ENCODE measurements around the gene LZTR1.
"Not testable (repeated sequence)": the region's sequence is repeated elsewhere in the genome, so short reads cannot be mapped to it uniquely, and the experiment has no call there.

LZTR1 gene

GRCh38 chr22:21000207-21000986 lies 18.3 kb downstream of the LZTR1 start:
- no peak for DNase-seq
- intact Hi-C loops (cut with DNase I) = loop anchor here (5.0 kb wide), 1 partner anchor 83 kb away; the partner anchor contains the start of gene CRKL

- intact Hi-C loops (cut with DNase I) = loop anchor here (1.0 to 5.0 kb wide), 2 partner anchors 19 to 84 kb away; partner anchors contain the start of genes CRKL and LZTR1
- DNase-seq = peak in 7 of 42 donors; percentile 25 to 45 (median 33)
Measured at GRCh38 chr22:21000987-21001600, 19.0 kb downstream of the LZTR1 start.

DNA sequence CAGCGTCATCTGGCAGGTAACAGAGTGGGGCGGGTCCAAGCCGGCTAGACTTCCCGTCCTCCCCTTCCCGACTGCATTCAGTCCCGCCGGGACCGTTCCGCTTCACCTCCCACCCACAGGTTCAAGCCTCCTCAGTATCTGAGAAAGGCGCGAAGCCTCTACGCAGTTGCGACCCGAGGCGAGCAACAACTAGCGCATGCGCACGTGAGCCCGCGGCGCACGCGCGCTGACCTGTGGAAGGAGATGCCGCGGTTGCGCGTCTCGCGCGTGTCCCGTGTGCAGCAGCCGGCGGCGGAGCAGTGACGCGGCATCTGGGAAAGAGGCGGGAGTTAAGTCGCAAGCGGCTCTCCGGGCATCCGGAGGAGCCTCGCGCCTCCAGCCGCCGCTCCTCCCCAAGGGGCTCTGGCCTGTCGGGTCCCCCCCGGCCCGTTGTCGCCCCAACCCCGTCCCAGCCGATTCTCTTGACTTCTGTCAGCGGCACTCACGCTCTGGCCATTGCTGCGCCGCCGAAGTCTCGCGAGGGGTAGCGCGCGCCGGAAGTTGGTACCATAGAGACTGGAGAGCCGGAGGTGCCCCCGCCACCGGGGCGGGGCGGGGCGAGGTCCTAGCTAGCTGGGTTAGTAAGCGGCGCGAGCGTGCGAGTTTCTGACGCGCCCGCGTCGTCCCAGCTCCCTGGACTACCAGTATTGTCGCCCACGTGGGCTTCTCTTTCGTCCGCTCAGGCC lies 19.7 kb downstream of the LZTR1 start, which contains the start of gene THAP7:
THAP7 (minus strand) TSS at position 518 of the 725 bp plus-strand sequence; CDS start at position 311, 207 bp downstream.
- DNase-seq = peak; percentile 93 to 99 (median 97)
- intact Hi-C loops (cut with DNase I) = loop anchor here (1.0 to 5.0 kb wide), 2 partner anchors 19 to 84 kb away; partner anchors contain the start of genes CRKL and LZTR1

GRCh38 chr22:21003782-21004181 lies 21.7 kb downstream of the LZTR1 start:
- intact Hi-C loops (cut with DNase I) = loop anchor here (5.0 kb wide), 1 partner anchor 86 kb away; the partner anchor contains the start of gene CRKL
- no peak for DNase-seq

DNA sequence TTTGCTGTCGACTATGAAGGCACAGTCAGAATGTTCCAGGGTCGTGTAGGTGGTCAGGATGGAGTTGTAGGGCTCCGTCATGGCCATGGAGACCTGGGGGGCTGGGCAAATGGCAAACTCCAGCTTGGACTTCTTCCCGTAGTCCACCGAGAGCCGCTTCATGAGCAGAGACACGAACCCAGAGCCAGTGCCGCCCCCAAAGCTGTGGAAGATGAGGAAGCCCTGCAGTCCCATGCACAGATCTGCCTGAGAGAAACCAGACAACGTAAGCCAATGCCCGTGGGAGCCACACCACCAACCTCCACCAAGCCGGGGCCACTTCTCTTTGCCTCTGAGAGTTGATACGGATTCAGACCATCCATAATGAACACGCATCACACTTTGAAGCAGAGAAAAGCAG lies 27.1 kb downstream of the LZTR1 start:
- DNase-seq; intact Hi-C loops (cut with DNase I): not testable (repeated sequence)

GRCh38 chr22:21009638-21010425 lies 27.7 kb downstream of the LZTR1 start:
- intact Hi-C loops (cut with DNase I) = no loop called here
- no peak for DNase-seq

- intact Hi-C loops (cut with DNase I) = no loop called here
- DNase-seq = no peak
Measured at GRCh38 chr22:21010426-21011113, 28.5 kb downstream of the LZTR1 start.

- DNase-seq = no peak
- intact Hi-C loops (cut with DNase I) = no loop called here
Measured at GRCh38 chr22:21012446-21013407, 30.6 kb downstream of the LZTR1 start.

- intact Hi-C loops (cut with DNase I) = no loop called here
- peak in 1 of 42 donors; percentile 5 for DNase-seq
Measured at GRCh38 chr22:21013657-21014201, 31.6 kb downstream of the LZTR1 start.

DNA sequence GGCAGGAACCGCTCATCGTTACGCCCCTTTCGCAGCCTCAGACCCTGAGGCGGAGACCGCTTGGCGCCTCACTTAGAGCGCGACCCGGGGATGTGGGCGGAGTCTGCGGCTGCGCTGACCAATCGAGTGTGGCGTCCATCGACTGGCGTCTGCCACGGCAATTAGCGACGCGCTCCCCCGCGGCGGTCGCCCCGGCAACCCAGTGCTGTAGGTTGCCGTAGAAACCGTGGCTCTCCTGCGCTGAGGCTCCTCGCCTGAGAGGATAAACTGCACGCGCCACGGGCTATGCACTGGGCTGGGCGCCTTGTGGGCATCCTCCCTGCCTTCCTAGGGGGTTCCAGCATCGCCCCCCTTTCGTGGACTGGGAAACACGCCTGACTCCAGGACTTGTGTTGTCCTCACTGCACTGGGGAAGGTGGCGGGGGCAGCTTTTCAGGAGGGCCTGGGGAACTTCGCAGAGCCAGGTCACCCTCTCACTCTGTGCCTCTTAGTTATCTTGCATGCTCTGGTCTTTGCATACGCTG lies 32.2 kb downstream of the LZTR1 start:
- intact Hi-C loops (cut with DNase I) = no loop called here
- peak; percentile 78 to 96 (median 91) for DNase-seq

GRCh38 chr22:21014726-21015465 lies 32.8 kb downstream of the LZTR1 start, which contains the start of gene P2RX6:
TSS of gene P2RX6 (plus strand) at chr22:21015165. CDS start at chr22:21015175, 10 bp downstream.
- intact Hi-C loops (cut with DNase I) = no loop called here
- DNase-seq = peak in 20 of 42 donors; percentile 4 to 63 (median 32)

DNA sequence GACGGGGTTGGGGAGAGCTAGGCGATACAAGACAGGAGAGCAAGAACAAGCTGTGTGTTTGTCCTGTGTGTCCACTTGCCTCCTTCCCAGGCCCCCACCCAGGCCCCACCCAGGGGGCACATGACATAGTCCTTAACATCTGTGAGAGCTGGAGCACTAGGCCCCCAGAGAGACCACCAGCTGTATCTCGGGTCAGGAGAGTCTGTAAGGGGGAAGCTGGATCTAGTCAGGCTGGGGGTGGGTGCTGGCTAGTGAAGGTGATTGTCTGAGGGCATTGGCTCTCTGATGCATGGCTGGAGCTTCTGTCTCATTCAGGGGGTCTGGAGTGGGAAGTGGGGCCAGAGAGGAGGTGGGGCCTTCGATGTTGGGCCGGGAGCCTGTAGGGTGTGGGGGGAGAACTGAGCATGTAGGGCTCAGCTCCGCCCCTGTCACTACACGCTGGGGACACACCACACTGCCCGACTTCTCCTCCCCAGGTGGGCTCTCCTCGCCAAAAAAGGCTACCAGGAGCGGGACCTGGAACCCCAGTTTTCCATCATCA lies 33.4 kb downstream of the LZTR1 start:
- intact Hi-C loops (cut with DNase I) = no loop called here
- no peak for DNase-seq

- intact Hi-C loops (cut with DNase I) = no loop called here
- DNase-seq = no peak
Measured at GRCh38 chr22:21016644-21017420, 34.7 kb downstream of the LZTR1 start.

DNA sequence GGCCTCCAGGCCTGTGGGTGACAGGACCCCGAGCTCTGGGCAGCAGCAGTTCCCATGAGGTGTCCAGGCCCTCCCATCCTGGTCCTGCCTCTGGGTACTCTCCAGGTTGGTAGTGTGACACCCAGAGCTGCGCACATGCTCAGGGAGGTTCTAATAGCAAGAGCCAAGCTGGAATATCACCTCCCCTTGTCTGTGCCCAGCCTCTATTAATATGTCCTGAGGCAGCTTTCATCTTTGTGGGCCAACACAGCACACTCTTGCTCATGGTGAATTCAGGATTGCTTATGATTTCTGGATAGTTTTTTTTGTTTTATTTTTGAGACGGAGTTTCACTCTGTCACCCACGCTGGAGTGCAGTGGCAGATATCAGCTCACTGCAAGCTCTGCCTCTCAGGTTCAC lies 36.2 kb downstream of the LZTR1 start:
- DNase-seq = no peak

More for the DNA sequence above, 36.2 kb downstream of the LZTR1 start:
- intact Hi-C loops (cut with DNase I) = no loop called here
